Measurements from ENCODE around the gene ALKBH6.
"Not testable (repeated sequence)": the region's sequence is repeated elsewhere in the genome, so short reads cannot be mapped to it uniquely, and the experiment has no call there.

The ALKBH6 gene

GRCh38 chr19:35991731-35992450, 22.1 kb downstream of the ALKBH6 start:
- Mint-ChIP-seq H3K36me3 (ENCODE audit: low read depth) (peaks cover 5% of the 10 kb centered on the region), H3K4me3 (no peak overlapping the region), H3K27me3 (ENCODE audit: low read depth) (peaks cover 13% of the 10 kb centered on the region), H3K9me3 (no peaks in the 10 kb centered on the region), H3K4me1 (ENCODE audit: low read depth) (peaks cover 12% of the 10 kb centered on the region), H3K27ac (no peak overlapping the region)

GRCh38 chr19:35990771-35991730, 23.0 kb downstream of the ALKBH6 start:
- Mint-ChIP-seq H3K36me3 (ENCODE audit: low read depth) (no peaks in the 10 kb centered on the region), H3K4me1 (ENCODE audit: low read depth) (peaks cover 7% of the 10 kb centered on the region), H3K4me3 (no peak overlapping the region), H3K9me3 (no peaks in the 10 kb centered on the region), H3K27me3 (ENCODE audit: low read depth) (peaks cover 20% of the 10 kb centered on the region), H3K27ac (no peak overlapping the region)

GRCh38 chr19:35990156-35990555, 23.9 kb downstream of the ALKBH6 start:
- no peak overlapping the region for H3K27ac Mint-ChIP-seq
- no peaks in the 10 kb centered on the region for H3K9me3 Mint-ChIP-seq
- H3K4me1 Mint-ChIP-seq (ENCODE audit: low read depth) = peaks cover 7% of the 10 kb centered on the region
- no peak overlapping the region for H3K4me3 Mint-ChIP-seq
- H3K36me3 Mint-ChIP-seq (ENCODE audit: low read depth) = no peaks in the 10 kb centered on the region
- H3K27me3 Mint-ChIP-seq (ENCODE audit: low read depth) = peaks cover 29% of the 10 kb centered on the region

- Mint-ChIP-seq H3K27me3 (ENCODE audit: low read depth) (peaks cover 40% of the 10 kb centered on the region), H3K4me1 (ENCODE audit: low read depth) (peaks cover 3% of the 10 kb centered on the region), H3K36me3 (ENCODE audit: low read depth) (no peaks in the 10 kb centered on the region), H3K4me3 (no peak overlapping the region), H3K9me3 (no peaks in the 10 kb centered on the region), H3K27ac (no peak overlapping the region)
These were observed 25.2 kb downstream of the ALKBH6 start for GRCh38 chr19:35988824-35989223.

GRCh38 chr19:35987571-35987896, 26.5 kb downstream of the ALKBH6 start:
- H3K27ac Mint-ChIP-seq = no peak overlapping the region
- peaks cover 3% of the 10 kb centered on the region for H3K4me1 Mint-ChIP-seq (ENCODE audit: low read depth)
- H3K4me3 Mint-ChIP-seq = peak overlapping the region; percentile 14
- H3K36me3 Mint-ChIP-seq (ENCODE audit: low read depth) = no peaks in the 10 kb centered on the region
- no peaks in the 10 kb centered on the region for H3K9me3 Mint-ChIP-seq
- peaks cover 44% of the 10 kb centered on the region for H3K27me3 Mint-ChIP-seq (ENCODE audit: low read depth)

GRCh38 chr19:35986664-35987570, 27.1 kb downstream of the ALKBH6 start:
- H3K36me3 Mint-ChIP-seq (ENCODE audit: low read depth) = no peaks in the 10 kb centered on the region
- peaks cover 44% of the 10 kb centered on the region for H3K27me3 Mint-ChIP-seq (ENCODE audit: low read depth)
- H3K4me3 Mint-ChIP-seq = peak overlapping the region; percentile 81
- H3K4me1 Mint-ChIP-seq (ENCODE audit: low read depth) = peaks cover 3% of the 10 kb centered on the region
- no peak overlapping the region for H3K27ac Mint-ChIP-seq
- H3K9me3 Mint-ChIP-seq = no peaks in the 10 kb centered on the region

- Mint-ChIP-seq H3K27ac (no peak overlapping the region), H3K4me1 (ENCODE audit: low read depth) (peaks cover 3% of the 10 kb centered on the region), H3K27me3 (ENCODE audit: low read depth) (peaks cover 47% of the 10 kb centered on the region), H3K4me3 (peak overlapping the region; percentile 81), H3K36me3 (ENCODE audit: low read depth) (no peaks in the 10 kb centered on the region), H3K9me3 (no peaks in the 10 kb centered on the region)
These were observed 27.9 kb downstream of the ALKBH6 start for GRCh38 chr19:35986111-35986510.

GRCh38 chr19:35983177-35983576, 30.8 kb downstream of the ALKBH6 start:
- Mint-ChIP-seq H3K36me3 (ENCODE audit: low read depth) (no peaks in the 10 kb centered on the region), H3K27ac (no peak overlapping the region), H3K4me3 (no peak overlapping the region), H3K9me3 (no peaks in the 10 kb centered on the region), H3K27me3 (ENCODE audit: low read depth) (peaks cover 55% of the 10 kb centered on the region), H3K4me1 (ENCODE audit: low read depth) (peaks cover 3% of the 10 kb centered on the region)

- peaks cover 42% of the 10 kb centered on the region for H3K27me3 Mint-ChIP-seq (ENCODE audit: low read depth)
- H3K4me3 Mint-ChIP-seq; H3K4me1 Mint-ChIP-seq (ENCODE audit: low read depth); H3K27ac Mint-ChIP-seq; H3K36me3 Mint-ChIP-seq (ENCODE audit: low read depth); H3K9me3 Mint-ChIP-seq: not testable (repeated sequence)
These were observed 33.0 kb downstream of the ALKBH6 start for GRCh38 chr19:35980997-35981396.

GRCh38 chr19:35978832-35979365, 35.1 kb downstream of the ALKBH6 start:
- H3K27me3 Mint-ChIP-seq (ENCODE audit: low read depth) = peaks cover 23% of the 10 kb centered on the region
- no peak overlapping the region for H3K4me3 Mint-ChIP-seq
- no peaks in the 10 kb centered on the region for H3K4me1 Mint-ChIP-seq (ENCODE audit: low read depth)
- H3K27ac Mint-ChIP-seq = no peak overlapping the region
- H3K36me3 Mint-ChIP-seq (ENCODE audit: low read depth) = no peaks in the 10 kb centered on the region
- H3K9me3 Mint-ChIP-seq = no peaks in the 10 kb centered on the region

GRCh38 chr19:35978271-35978670, 35.7 kb downstream of the ALKBH6 start:
- peaks cover 18% of the 10 kb centered on the region for H3K27me3 Mint-ChIP-seq (ENCODE audit: low read depth)
- H3K4me3 Mint-ChIP-seq = no peak overlapping the region
- H3K4me1 Mint-ChIP-seq (ENCODE audit: low read depth) = no peaks in the 10 kb centered on the region
- no peak overlapping the region for H3K27ac Mint-ChIP-seq
- no peaks in the 10 kb centered on the region for H3K9me3 Mint-ChIP-seq
- no peaks in the 10 kb centered on the region for H3K36me3 Mint-ChIP-seq (ENCODE audit: low read depth)

GRCh38 chr19:35977446-35978222, 36.4 kb downstream of the ALKBH6 start:
- H3K9me3 Mint-ChIP-seq = no peaks in the 10 kb centered on the region
- no peak overlapping the region for H3K27ac Mint-ChIP-seq

GRCh38 chr19:35975608-35976214, 38.3 kb downstream of the ALKBH6 start:
- Mint-ChIP-seq H3K27ac (no peak overlapping the region), H3K9me3 (no peaks in the 10 kb centered on the region), H3K36me3 (ENCODE audit: low read depth) (no peaks in the 10 kb centered on the region), H3K4me3 (no peak overlapping the region), H3K27me3 (ENCODE audit: low read depth) (peaks cover 11% of the 10 kb centered on the region), H3K4me1 (ENCODE audit: low read depth) (no peaks in the 10 kb centered on the region)

More at GRCh38 chr19:35977446-35978222, 36.4 kb downstream of the ALKBH6 start:
- Mint-ChIP-seq H3K4me3 (no peak overlapping the region), H3K27me3 (ENCODE audit: low read depth) (peaks cover 18% of the 10 kb centered on the region), H3K36me3 (ENCODE audit: low read depth) (no peaks in the 10 kb centered on the region), H3K4me1 (ENCODE audit: low read depth) (no peaks in the 10 kb centered on the region)

Data from T-helper 1 cell treated with Interleukin-12 subunit alpha and Interleukin-12 subunit beta and Interleukin-4 antibody, amounts not matched to agents 30 μg/mL and 1 μg/mL, for 36 hours (primary cell).